Caco-2 (cell line): ENCODE data around the gene OLA1. TPM values are rescaled to one million over a fixed set of nuclear protein-coding genes. Genes with fewer than 3 reads are reported as not detected.

ENCODE experiments used
- BruUV-seq: library from RNA; stranded (reverse); fragments of 400-500 nt; replicated peaks from 2 replicates; lab custom pipeline; 2021; lab: Mats Ljungman, UMichigan
- CTCF ChIA-PET: fragments of 300-600 bp; sonication (Branson Sonifier 250); formaldehyde crosslinking; loops from one replicate; lab custom pipeline; 2022; ENCODE audit warnings: antibody characterized with exemption; lab: Charles Lee
- POLR2A ChIA-PET: fragments of 300-600 bp; sonication (Branson Sonifier 250); formaldehyde crosslinking; loops from one replicate; lab custom pipeline; 2022; ENCODE audit warnings: antibody characterized with exemption; lab: Charles Lee
- DNase-seq, 2 experiments: peaks; one replicate each; pipeline versions ENCODE4 v3.0.0 to v3.0.0-alpha.2; 2020 to 2022
- H3K27me3 ChIP-seq: replicated peaks from 2 replicates; pipeline ENCODE4 v1.6.0; 2011; ENCODE audit warnings: low read length; ENCODE audit not compliant: control insufficient read depth, insufficient read depth
- H3K36me3 ChIP-seq: 2 replicates; pipeline ENCODE4 v1.5.1; 2011; ENCODE audit warnings: low read length; ENCODE audit not compliant: control insufficient read depth, insufficient read depth
- H3K4me1 ChIP-seq: fragments of 250-450 bp; sonication (Bioruptor Pico); 2 replicates; pipeline ENCODE4 v1.5.1; 2020; ENCODE audit warnings: mild to moderate bottlenecking
- H3K4me3 ChIP-seq: 2 replicates; pipeline ENCODE4 v1.5.1; 2011; ENCODE audit warnings: low read depth, mild to moderate bottlenecking, control low read depth, low read length
- H3K9me3 ChIP-seq: fragments of 250-450 bp; sonication (Bioruptor Pico); 2 replicates; pipeline ENCODE4 v1.5.1; 2020; ENCODE audit warnings: mild to moderate bottlenecking, moderate library complexity
- H3K27ac Mint-ChIP-seq: one replicate; pipeline ENCODE4 v1.8.0; 2022; ENCODE audit warnings: mixed read lengths; ENCODE audit not compliant: unreplicated experiment
- H3K27me3 Mint-ChIP-seq: one replicate; pipeline ENCODE4 v1.8.0; 2022; ENCODE audit warnings: mixed read lengths; ENCODE audit not compliant: insufficient read depth, unreplicated experiment
- H3K36me3 Mint-ChIP-seq: one replicate; pipeline ENCODE4 v1.8.0; 2022; ENCODE audit warnings: mild to moderate bottlenecking, mixed read lengths; ENCODE audit not compliant: insufficient read depth, unreplicated experiment
- H3K4me1 Mint-ChIP-seq: one replicate; pipeline ENCODE4 v1.8.0; 2022; ENCODE audit warnings: low read depth, mixed read lengths; ENCODE audit not compliant: unreplicated experiment
- H3K4me3 Mint-ChIP-seq: one replicate; pipeline ENCODE4 v1.8.0; 2022; ENCODE audit warnings: mild to moderate bottlenecking, moderate library complexity, mixed read lengths; ENCODE audit not compliant: unreplicated experiment
- H3K9me3 Mint-ChIP-seq: one replicate; pipeline ENCODE4 v1.8.0; 2022; ENCODE audit warnings: mixed read lengths; ENCODE audit not compliant: unreplicated experiment
- CTCF ChIP-seq, 2 experiments: fragments of 200-600 bp in 1 of 2; IDR thresholded peaks; 1 replicate in 1 of 2; 2 replicates in 1 of 2; pipeline versions ENCODE4 v1.5.1 to v1.8.0; 2011 to 2022; ENCODE audit warnings: antibody characterized with exemption in 1 of 2, control low read depth in 1 of 2, inconsistent platforms in 1 of 2, low read depth in 1 of 2, low read length in 1 of 2, mild to moderate bottlenecking in 1 of 2, moderate library complexity in 1 of 2; ENCODE audit not compliant: insufficient read depth in 1 of 2, severe bottlenecking in 1 of 2, unreplicated experiment in 1 of 2
- intact Hi-C: fragments of 100-400 bp; cut with micrococcal nuclease; formaldehyde crosslinking; loops from one replicate; pipeline ENCODE4 v1.10.0; 2022; ENCODE audit not compliant: unreplicated experiment
- total RNA-seq: library from RNA; stranded (reverse); gene quantifications from 2 replicates; pipeline ENCODE4 v1.2.3, GENCODE V29; 2022

The OLA1 gene
- total RNA-seq, 1 experiment from 2014 or later, result 177 TPM

GRCh38 chr2:174072069-174072468, 176.3 kb downstream of the OLA1 start:
- no peaks in the 10 kb centered on the region for H3K36me3 ChIP-seq
- H3K4me1 Mint-ChIP-seq, result peaks cover 22% of the 10 kb centered on the region
- intact Hi-C loops, result loop anchor here (10.0 kb wide), 1 partner anchor 273 kb away; no protein-coding TSS in a partner anchor
- H3K4me3 ChIP-seq, result no peak overlapping the region
- DNase-seq, result no peak
- TF ChIP-seq CTCF (IDR thresholded peaks at IDR 0.05; ENCODE audit: insufficient read depth in 1 of 2, low read depth in 1 of 2, low read length in 1 of 2, severe bottlenecking in 1 of 2, unreplicated experiment in 1 of 2), result no peak
- no peaks in the 10 kb centered on the region for H3K9me3 Mint-ChIP-seq
- H3K27me3 Mint-ChIP-seq, result no peaks in the 10 kb centered on the region
- peaks cover 31% of the 10 kb centered on the region for H3K36me3 Mint-ChIP-seq
- H3K4me3 Mint-ChIP-seq, result no peak overlapping the region
- peaks cover 18% of the 10 kb centered on the region for H3K4me1 ChIP-seq
- POLR2A ChIA-PET, result interaction anchor here (0.6 kb wide), 1 partner anchor 13 kb away, joined by 3 read pairs; no protein-coding TSS in a partner anchor
- H3K27ac Mint-ChIP-seq, result no peak overlapping the region
- no peaks in the 10 kb centered on the region for H3K9me3 ChIP-seq
- CTCF ChIA-PET, result no interaction called here
- no TSS peak for BruUV-seq
- H3K27me3 ChIP-seq, result no peaks in the 10 kb centered on the region

GRCh38 chr2:174071321-174071720, 177.0 kb downstream of the OLA1 start:
- H3K4me1 ChIP-seq, result peaks cover 11% of the 10 kb centered on the region
- DNase-seq, result no peak
- ChIA-PET CTCF (interaction anchor here (0.6 to 0.7 kb wide), 2 partner anchors 26 to 187 kb away, joined by 3 to 5 read pairs; no protein-coding TSS in a partner anchor), POLR2A (no interaction called here)
- H3K9me3 ChIP-seq, result no peaks in the 10 kb centered on the region
- peaks cover 36% of the 10 kb centered on the region for H3K36me3 Mint-ChIP-seq
- intact Hi-C loops, result loop anchor here (10.0 kb wide), 1 partner anchor 273 kb away; no protein-coding TSS in a partner anchor
- no peak overlapping the region for H3K4me3 Mint-ChIP-seq
- no peaks in the 10 kb centered on the region for H3K27me3 Mint-ChIP-seq
- H3K27me3 ChIP-seq, result no peaks in the 10 kb centered on the region
- no peaks in the 10 kb centered on the region for H3K36me3 ChIP-seq
- H3K9me3 Mint-ChIP-seq, result no peaks in the 10 kb centered on the region
- no peak overlapping the region for H3K27ac Mint-ChIP-seq
- no TSS peak for BruUV-seq
- no peak for TF ChIP-seq CTCF (IDR thresholded peaks at IDR 0.05; ENCODE audit: insufficient read depth in 1 of 2, low read depth in 1 of 2, low read length in 1 of 2, severe bottlenecking in 1 of 2, unreplicated experiment in 1 of 2)
- H3K4me1 Mint-ChIP-seq, result peaks cover 24% of the 10 kb centered on the region
- no peak overlapping the region for H3K4me3 ChIP-seq

GRCh38 chr2:174070281-174070680, 178.1 kb downstream of the OLA1 start:
- POLR2A ChIA-PET, result no interaction called here
- no peak for DNase-seq
- Mint-ChIP-seq H3K4me1 (peaks cover 20% of the 10 kb centered on the region), H3K9me3 (no peaks in the 10 kb centered on the region), H3K27ac (no peak overlapping the region), H3K27me3 (no peaks in the 10 kb centered on the region), H3K4me3 (no peak overlapping the region), H3K36me3 (peaks cover 30% of the 10 kb centered on the region)
- H3K4me3 ChIP-seq, result no peak overlapping the region
- CTCF ChIA-PET, result interaction anchor here (1.0 kb wide), 1 partner anchor 8 kb away, joined by 3 read pairs; no protein-coding TSS in a partner anchor
- no TSS peak for BruUV-seq
- peaks cover 1% of the 10 kb centered on the region for H3K4me1 ChIP-seq
- no peaks in the 10 kb centered on the region for H3K27me3 ChIP-seq
- H3K36me3 ChIP-seq, result no peaks in the 10 kb centered on the region
- TF ChIP-seq CTCF (IDR thresholded peaks at IDR 0.05; ENCODE audit: insufficient read depth in 1 of 2, low read depth in 1 of 2, low read length in 1 of 2, severe bottlenecking in 1 of 2, unreplicated experiment in 1 of 2), result no peak
- intact Hi-C loops, result loop anchor here (10.0 kb wide), 1 partner anchor 275 kb away; no protein-coding TSS in a partner anchor
- no peaks in the 10 kb centered on the region for H3K9me3 ChIP-seq
